SH-SY5Y (cell line): Measurements from ENCODE around the gene JSRP1.

Source experiments
- GATA2 ChIP-seq: IDR thresholded peaks from 2 replicates; pipeline ENCODE4 v1.6.1; 2011; ENCODE audit warnings: mild to moderate bottlenecking, low read depth, low read length
- GATA3 ChIP-seq: IDR thresholded peaks from 2 replicates; pipeline ENCODE4 v1.6.1; 2011; ENCODE audit warnings: low read depth, mild to moderate bottlenecking, low read length, moderate library complexity

- TF ChIP-seq GATA2, result no peak
- no peak for TF ChIP-seq GATA3
Measured at GRCh38 chr19:2252797-2253105, 3.5 kb downstream of the JSRP1 start.
